ENCODE measurements around the gene TRPM2.

The TRPM2 gene

GRCh38 chr21:44331209-44331608 is 22.2 kb upstream of the TRPM2 start:
- no peak for DNase-seq (ENCODE audit: low read depth)
- H3K4me3 ChIP-seq (ENCODE audit: low read depth, low read length), result no peak overlapping the region
- TF ChIP-seq CTCF (conservative IDR thresholded peaks at IDR 0.05; ENCODE audit: low read depth, low read length), result no peak

GRCh38 chr21:44331650-44332307 is 21.6 kb upstream of the TRPM2 start:
- peak; percentile 56 for DNase-seq (ENCODE audit: low read depth)
- no peak overlapping the region for H3K4me3 ChIP-seq (ENCODE audit: low read depth, low read length)
- no peak for TF ChIP-seq CTCF (conservative IDR thresholded peaks at IDR 0.05; ENCODE audit: low read depth, low read length)

GRCh38 chr21:44332383-44332782 is 21.0 kb upstream of the TRPM2 start:
- no peak overlapping the region for H3K4me3 ChIP-seq (ENCODE audit: low read depth, low read length)
- no peak for TF ChIP-seq CTCF (conservative IDR thresholded peaks at IDR 0.05; ENCODE audit: low read depth, low read length)
- DNase-seq (ENCODE audit: low read depth), result no peak

GRCh38 chr21:44332965-44333364 is 20.5 kb upstream of the TRPM2 start:
- H3K4me3 ChIP-seq (ENCODE audit: low read depth, low read length), result no peak overlapping the region
- DNase-seq (ENCODE audit: low read depth), result no peak
- TF ChIP-seq CTCF (conservative IDR thresholded peaks at IDR 0.05; ENCODE audit: low read depth, low read length), result no peak

GRCh38 chr21:44333509-44334328 is 19.7 kb upstream of the TRPM2 start:
- no peak overlapping the region for H3K4me3 ChIP-seq (ENCODE audit: low read depth, low read length)
- no peak for DNase-seq (ENCODE audit: low read depth)
- no peak for TF ChIP-seq CTCF (conservative IDR thresholded peaks at IDR 0.05; ENCODE audit: low read depth, low read length)

GRCh38 chr21:44334329-44335030 is 18.9 kb upstream of the TRPM2 start:
- H3K4me3 ChIP-seq (ENCODE audit: low read depth, low read length), result no peak overlapping the region
- DNase-seq (ENCODE audit: low read depth), result no peak
- no peak for TF ChIP-seq CTCF (conservative IDR thresholded peaks at IDR 0.05; ENCODE audit: low read depth, low read length)
